GM19099 (cell line): Measurements from ENCODE around the gene PRDM2.

ENCODE experiments used
- POLR2A ChIP-seq: IDR thresholded peaks from 3 replicates; pipeline ENCODE4 v1.6.1; 2011; ENCODE audit warnings: low read depth; ENCODE audit not compliant: insufficient read length; ENCODE audit errors: extremely low read depth

The PRDM2 gene

DNA sequence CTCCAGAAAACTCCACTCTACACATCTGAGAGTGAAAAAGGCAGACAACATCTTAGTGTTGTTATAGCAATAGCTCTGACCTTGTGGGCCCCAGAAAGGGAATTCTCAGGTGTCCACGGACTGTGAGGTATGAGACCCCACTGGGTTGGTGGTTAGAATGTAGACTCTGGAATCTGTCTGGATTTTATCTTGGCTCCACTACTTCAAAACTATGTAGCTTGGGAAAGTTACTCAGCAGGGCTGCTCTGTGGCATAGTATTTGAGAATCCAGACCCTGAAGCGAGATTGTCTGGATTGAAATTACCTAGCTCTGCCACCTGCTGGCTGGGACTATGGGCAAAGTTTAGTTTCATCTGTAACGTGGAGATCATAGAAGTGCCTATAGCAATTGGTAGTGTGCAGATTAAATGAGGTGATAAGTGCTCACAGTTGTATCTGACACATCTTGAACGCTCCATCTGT is 25.8 kb downstream of the PRDM2 start:
- no peak for TF ChIP-seq POLR2A

DNA sequence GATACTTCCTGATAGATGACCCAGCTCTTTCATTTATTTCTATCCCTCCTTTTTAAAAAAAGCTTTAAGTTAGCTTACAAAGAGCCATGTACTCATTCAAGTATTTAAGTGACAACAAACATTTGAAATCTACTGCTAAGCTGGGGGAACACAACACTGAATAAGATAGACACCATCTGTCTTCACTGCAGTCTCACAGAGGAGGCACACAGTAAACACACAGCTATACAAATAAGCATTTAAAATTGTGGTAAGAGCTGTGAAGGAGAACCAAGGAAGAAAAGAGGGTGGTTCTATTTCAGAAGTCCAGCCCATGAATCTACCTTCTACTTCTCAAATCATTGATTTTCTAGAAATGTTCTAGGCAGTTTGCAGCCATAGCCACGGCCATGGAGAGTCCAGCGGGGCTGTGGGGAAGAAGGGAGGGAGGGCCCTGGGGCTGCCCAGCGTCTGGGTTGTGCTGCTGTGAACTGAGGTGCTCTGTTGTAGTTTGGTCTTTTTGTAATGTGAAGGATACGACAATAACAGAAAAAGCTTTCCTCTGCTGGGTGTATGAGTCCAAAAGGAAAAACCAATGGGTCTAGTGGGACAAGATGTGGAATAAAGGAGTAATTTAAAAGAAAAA is 28.2 kb downstream of the PRDM2 start:
- peak; percentile 24 for TF ChIP-seq POLR2A

DNA sequence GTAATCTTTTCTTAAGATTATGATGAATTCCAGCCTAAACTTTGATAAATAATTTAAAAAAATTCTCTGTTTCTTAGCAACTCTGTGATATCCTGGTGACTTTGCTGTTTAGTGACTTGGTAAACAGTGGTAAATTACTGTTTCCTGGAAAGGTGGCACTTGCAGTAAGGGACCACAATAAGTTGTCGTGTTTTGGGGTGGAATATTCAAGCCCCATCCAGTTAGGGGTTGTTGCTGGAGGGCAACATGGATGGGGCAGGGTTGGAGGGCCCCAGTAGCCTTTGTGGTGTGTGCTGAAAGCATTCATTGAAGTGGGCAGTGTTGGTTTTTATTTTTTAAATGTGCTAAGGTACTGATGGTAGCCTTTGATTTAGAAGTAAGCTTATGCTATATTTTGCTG is 30.3 kb downstream of the PRDM2 start:
- TF ChIP-seq POLR2A, result no peak

DNA sequence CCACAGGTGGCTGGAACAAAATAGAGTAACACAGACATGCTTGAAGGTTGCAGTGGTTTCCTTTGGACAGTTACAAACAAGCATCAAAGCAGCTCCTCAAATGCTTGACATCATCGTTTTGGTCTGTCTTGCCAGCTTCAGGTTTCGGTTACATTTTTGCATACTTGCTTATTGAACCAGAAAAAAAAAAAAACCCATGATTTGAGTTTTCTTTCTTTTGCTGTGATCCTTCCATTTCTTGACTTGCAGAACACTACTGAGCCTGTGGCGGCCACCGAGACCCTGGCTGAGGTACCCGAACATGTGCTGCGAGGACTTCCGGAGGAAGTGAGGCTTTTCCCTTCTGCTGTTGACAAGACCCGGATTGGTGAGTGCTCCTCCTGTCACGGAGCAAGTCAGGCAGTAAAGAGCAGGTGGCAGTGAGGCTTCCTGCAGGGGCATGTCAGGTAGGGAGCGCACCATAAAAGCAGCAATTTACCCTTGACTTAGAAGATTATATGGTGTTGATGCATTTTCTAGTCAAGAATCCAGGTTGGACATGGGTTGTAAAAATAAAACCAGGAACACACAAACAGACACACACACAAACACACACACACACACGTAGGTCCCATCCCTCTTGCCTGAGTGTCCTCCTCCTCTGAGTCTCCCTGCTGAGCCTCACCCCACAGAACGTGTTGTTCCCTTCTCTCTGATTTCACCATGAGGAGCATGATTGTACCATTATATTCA is 30.9 kb downstream of the PRDM2 start:
- TF ChIP-seq POLR2A, result peak; percentile 67

DNA sequence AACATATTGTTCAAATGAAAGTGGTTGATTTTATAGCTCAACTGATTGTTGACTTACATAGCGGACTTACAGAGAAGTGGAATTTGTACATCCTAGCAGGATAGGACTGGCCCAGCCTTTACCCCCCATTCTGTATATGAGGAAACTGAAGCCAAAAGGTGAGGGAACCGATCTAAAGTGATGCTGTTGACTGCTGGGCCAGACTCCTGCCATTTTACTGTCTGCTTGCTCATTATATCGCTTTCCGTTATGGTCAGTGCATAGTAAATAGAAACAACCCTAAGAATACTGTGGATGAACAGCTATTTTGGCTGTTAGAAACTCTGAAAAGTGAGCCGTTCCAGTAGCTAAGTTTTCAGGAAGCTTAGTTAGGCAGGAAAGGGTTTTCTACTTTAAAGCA is 31.9 kb downstream of the PRDM2 start:
- TF ChIP-seq POLR2A, result no peak

DNA sequence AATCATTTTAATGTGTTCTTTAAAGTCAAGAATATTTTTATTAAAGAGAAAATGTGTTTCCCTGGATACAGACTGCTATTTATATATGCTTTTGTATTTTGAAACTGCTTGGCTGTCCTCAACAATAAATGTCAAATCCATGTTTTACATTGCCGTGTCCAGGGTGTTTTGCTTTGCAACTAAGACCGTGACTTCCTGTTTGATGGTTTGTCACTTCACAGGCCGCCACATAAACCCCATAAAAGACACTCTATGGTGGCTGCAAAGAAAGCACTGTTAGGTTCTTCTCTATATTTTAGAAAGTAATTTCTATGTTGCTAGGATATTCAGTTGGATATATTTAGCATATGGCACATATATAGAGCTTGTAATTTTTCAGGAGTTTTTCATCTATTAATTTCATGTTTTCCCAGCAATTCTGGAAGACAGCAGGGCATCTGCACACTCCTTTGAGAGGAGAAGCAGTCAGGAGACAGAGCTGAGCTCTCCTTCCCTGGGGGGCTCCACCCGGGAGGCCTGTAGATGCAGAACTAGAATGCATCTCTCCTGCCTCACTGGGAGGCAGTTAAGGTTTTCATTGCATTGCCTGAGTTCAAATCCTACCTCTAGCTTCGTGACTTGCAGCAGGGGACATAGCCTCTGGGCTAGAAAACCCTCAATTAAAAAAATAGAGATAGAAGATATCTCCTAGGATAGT is 33.1 kb downstream of the PRDM2 start:
- TF ChIP-seq POLR2A, result no peak

DNA sequence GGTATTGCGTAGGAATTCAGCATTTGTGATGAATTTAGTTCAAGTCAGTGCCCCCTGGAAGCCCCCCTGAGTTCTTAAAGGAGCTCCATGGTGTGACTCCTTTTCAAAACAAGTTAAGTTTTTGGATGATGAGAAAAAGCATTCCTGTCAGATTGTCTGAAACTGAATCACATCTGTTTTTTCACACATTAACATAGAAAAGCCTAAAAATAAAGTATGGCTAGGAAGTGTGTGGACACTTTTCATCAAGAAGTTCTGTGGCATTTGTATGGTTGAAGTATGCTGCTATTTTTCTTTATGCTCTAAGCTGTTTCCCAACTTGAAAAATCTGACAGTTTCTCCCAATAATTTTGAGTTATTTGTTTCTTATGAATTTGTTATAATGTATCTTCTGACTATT is 33.7 kb downstream of the PRDM2 start:
- no peak for TF ChIP-seq POLR2A

DNA sequence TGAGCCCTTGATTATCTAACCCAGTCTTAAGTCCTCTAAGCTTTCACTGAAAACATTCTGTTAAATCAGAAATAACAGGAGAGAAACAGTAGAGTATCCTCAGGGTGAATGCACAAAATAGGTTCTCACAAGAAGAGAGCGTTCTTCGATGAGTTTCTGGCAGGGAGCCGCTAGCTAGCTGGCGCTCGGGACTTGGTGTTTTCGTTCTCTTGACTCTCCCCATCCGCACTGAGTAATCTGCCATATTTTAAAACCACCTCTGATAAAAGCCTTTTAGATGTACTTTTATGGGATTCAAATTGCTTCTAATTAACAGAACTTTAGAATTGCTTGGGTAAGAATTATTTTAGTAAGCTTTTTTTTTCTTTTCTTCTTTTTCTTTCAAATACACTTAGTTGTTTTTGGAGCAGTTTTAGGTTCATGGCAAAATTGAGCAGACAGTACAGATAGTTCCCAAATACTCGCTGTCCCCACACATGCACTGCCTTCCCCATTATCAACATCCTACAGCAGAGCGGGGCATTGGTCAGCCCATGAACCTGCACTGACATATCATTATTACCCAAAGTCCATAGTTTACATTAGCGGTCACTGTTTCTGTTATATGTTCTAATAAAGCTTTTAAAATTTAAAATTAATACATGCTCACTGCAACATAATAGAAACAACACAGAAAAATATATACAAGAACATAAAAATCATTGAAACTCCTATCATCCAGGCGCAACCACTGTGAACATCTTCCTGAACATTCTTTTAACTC is 35.4 kb downstream of the PRDM2 start:
- no peak for TF ChIP-seq POLR2A

DNA sequence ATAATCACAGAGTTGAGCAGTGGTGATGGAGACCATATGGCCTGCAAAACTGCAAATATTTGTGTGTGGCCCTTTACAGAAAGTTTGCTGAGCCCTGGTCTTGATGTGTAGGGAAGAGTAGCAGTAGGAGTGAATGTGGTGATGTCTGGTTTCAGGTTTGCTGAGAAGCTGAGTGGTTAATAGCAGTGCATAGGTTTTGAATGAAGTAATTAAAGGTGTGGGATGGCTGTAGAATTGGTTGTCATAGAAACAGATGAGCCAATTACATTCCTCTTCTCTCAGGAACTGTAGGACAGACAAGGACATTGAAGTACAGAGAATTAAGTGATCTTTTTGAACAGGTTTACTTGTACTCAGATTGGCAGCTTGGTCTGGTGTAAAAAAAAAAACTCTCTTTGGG is 37.4 kb downstream of the PRDM2 start:
- TF ChIP-seq POLR2A, result no peak

DNA sequence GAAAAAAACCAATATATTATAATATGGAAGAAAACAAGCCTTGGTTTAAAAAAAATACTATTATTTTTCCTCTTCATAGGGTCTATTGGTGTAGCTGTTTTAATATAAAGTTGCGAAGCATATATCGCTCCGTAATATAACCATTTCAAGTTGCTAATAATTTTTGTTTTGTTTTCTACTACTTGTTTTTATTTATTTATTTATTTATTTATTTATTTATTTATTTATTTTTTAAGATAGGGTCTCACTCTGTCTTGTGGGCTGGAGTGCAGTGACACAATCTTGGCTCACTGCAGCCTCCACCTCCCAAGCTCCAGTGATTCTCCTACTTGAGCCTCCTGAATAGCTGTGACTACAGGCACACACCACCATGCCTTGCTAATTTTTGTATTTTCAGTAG is 46.4 kb downstream of the PRDM2 start:
- TF ChIP-seq POLR2A, result no peak

DNA sequence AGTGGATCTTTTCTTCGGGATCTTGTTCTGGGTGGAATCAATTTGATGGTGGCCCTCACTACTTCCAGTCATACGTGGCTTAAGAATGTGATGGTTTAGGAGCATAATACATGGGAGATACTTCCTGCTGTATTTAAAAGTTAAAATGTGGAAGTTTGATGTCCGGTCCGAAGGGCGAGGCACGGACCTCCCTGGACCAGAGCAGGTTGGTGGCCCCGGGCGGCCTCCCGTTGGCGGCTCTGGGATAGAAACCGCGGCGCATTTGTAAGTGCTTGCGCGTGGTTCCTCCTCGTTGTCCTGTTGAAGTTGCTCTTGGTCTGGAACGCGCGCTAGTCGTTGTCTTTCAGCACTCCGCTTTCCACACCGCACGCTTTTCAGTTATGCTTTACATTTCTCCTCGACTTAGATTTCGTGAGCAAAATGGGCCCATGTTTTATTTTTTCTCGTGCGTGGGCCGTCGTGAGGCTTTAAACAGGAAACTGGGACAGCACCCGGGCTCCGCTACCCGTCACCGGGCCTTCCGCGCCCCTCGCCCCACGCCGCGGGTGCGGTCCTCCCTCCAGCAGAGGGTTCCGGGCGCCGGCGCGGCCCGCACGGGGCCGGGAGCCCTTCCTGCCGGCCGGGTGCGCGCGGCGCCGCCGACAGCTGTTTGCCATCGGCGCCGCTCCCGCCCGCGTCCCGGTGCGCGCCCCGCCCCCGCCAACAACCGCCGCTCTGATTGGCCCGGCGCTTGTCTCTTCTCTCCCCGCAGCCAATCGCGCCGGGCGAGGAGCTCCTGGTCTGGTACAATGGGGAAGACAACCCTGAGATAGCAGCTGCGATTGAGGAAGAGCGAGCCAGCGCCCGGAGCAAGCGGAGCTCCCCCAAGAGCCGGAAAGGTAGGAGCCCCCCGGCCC is 48.9 kb downstream of the PRDM2 start:
- peak; percentile 91 for TF ChIP-seq POLR2A

DNA sequence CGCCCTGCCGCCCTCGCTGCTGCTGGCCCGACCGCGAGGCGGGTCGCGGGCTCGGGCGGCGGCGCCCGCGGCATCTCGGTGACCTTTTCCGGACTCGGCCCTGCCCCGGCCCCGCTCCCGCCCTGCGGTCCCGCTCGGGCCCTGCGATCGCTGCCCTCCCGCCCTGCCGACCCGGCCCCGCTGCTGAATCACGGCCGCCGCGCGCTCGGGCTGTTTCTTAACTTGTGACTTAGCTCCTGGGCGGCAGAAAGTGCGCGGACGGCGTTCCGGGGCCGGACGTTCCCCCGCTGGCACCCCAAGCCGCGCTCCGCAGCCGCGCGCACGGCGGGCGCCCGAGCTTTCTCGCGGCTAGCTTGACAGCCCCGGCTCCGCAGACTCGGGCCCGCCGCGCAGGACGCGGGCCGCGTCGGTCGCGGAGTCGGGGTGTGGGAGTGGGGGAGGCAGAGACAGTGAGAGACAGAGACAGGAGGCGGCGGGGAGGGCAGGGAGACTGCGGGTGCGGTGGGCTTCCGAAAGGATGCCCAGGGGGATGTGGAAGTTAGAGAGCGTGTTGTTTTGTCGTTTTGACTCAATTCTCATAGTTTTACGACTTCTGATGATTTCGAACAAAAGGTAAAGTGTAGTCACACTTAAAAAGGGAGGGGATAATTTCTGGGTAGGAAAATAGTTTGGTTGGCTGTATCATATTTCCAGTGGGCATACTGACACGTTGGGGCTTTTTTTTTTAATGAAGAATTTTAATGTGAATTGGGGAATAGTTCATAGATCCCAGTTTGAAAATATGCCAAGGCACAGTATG is 49.8 kb downstream of the PRDM2 start:
- no peak for TF ChIP-seq POLR2A

DNA sequence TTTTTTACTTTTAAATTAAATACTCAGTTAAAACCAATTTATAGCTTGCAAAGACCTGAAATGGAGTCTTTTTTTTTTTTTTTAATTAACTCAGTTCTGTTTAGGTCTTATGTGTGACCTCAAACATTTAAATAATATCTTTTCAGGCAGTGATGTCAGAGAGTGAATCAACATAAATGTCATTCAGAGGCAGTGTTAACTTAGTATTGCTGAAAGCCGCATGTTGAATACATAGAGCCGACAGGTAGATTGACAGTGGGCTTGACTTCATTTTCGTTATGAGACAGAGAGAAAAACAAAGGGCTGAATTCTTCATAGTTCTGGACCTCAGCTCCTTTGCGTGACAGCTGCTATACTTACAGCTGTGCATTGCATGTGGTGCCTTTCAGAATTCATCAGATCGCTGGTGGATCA is 51.5 kb downstream of the PRDM2 start:
- TF ChIP-seq POLR2A, result no peak

DNA sequence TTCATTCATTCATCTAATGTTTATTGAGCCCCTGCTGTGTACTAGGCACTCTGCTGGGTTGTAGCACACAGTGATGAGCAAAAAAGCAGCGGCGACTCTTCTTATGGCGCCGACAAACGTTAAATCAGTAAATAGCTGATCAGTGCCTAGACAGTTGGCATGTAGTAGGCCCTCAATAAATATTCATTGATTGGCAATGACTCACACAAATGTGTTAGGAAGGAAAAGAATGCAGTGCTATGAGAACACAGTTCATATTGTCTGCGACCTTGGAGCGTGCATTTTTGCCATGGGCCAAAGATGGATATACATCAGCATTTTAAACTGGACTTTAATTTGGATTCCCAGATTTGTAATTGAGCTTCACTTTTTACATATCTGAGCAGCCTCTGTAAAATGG is 52.0 kb downstream of the PRDM2 start:
- no peak for TF ChIP-seq POLR2A

DNA sequence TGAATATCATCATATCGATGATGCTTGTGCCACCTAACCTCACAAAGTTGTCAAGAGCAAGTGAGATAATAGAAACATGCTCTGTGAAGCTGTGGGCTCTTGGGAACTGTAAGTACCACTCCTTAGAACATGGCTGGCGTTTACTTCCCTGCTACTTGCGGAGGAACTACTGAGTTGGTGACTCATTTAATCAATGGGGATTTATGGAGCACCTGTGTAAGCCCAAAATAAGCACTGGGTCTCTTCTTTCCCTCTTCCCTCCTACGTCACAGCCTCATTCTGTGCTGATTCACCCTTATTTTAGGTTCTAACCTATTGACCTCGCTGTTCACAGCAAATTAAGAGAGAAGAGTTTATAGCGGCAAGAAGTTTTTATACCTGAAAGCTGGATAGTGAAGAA is 52.9 kb downstream of the PRDM2 start:
- no peak for TF ChIP-seq POLR2A
